ENCODE measurements around the gene FGD2.

DNA sequence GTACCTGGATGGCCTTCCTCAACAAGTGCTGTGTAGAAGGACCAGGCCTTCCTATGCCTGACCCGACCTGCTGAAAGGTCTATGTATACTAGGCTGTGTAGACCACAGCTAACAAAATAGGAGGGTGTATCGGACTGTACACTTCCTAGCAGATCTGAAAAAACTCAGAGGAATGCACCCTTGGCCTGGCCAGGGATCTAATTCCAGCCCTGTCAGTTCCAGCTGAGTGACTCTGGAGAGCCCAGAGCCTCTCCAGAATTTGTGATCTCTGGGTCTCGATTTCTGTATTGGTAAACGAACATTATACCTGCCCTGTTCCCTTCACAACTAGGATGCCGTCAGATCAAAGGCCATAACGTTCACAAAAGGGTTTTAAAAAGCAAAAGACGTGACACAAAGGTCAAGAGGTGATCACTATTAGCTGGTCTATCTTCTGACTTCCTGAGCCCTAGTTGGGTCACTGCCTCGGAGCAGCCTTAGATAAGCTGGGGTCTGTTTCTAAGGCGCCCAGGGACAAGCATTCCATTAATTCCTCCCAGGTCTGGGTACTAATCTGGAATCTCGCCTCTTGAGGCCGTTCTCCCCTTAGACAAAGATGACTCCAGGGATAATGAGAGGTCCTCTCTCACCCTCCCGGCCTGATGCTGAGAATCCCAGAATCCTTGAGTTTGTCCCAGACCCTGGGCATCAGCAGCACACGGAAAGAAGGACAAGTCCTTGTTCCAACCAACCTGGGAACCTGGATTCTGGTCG is 33.4 kb upstream of the FGD2 start:
- TF ChIP-seq, protein P1, sequence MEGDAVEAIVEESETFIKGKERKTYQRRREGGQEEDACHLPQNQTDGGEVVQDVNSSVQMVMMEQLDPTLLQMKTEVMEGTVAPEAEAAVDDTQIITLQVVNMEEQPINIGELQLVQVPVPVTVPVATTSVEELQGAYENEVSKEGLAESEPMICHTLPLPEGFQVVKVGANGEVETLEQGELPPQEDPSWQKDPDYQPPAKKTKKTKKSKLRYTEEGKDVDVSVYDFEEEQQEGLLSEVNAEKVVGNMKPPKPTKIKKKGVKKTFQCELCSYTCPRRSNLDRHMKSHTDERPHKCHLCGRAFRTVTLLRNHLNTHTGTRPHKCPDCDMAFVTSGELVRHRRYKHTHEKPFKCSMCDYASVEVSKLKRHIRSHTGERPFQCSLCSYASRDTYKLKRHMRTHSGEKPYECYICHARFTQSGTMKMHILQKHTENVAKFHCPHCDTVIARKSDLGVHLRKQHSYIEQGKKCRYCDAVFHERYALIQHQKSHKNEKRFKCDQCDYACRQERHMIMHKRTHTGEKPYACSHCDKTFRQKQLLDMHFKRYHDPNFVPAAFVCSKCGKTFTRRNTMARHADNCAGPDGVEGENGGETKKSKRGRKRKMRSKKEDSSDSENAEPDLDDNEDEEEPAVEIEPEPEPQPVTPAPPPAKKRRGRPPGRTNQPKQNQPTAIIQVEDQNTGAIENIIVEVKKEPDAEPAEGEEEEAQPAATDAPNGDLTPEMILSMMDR (IDR thresholded peaks at IDR 0.05; ENCODE audit: insufficient read depth, low read length, poor library complexity, severe bottlenecking): no peak
- no peak for TF ChIP-seq EZH2phosphoT487 (conservative IDR thresholded peaks at IDR 0.05; ENCODE audit: low read length)
